ENCODE data around the gene DGCR8. TPM values are rescaled to one million over a fixed set of nuclear protein-coding genes. Genes with fewer than 3 reads are reported as not detected.

The DGCR8 gene
- total RNA-seq, 2 donors from 2014 or later, result 23.7 to 47.3 TPM

DNA sequence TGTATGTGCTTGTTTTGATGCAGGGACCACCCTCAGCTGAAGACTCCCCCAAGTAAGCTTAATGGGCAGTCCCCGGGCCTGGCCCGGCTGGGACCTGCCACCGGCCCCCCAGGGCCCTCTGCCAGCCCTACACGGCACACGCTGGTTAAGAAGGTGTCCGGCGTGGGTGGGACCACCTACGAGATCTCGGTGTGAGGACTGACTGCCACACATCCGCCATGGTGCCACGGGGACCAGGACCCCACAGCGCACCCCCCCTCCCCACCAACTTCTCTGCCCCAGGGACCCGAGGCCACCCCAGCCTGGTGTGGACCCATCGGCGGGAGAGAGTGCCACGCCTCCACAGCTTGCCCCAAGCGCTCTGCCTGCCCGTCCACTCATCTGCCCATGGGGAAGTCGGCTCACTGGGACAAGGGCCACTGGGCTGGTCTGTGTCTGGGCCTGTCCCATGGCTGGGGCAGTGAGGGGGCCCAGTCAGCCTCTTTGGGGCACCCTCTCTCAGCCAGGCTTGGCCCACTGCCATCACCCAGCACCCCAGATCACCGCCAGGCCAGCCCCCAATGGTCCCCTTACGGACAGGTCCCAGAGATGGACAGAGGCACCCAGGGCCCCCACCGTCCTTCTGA is 65.3 kb downstream of the DGCR8 start:
- H3K36me3 ChIP-seq, result no peaks in the 10 kb centered on the region
- TF ChIP-seq, protein P1, sequence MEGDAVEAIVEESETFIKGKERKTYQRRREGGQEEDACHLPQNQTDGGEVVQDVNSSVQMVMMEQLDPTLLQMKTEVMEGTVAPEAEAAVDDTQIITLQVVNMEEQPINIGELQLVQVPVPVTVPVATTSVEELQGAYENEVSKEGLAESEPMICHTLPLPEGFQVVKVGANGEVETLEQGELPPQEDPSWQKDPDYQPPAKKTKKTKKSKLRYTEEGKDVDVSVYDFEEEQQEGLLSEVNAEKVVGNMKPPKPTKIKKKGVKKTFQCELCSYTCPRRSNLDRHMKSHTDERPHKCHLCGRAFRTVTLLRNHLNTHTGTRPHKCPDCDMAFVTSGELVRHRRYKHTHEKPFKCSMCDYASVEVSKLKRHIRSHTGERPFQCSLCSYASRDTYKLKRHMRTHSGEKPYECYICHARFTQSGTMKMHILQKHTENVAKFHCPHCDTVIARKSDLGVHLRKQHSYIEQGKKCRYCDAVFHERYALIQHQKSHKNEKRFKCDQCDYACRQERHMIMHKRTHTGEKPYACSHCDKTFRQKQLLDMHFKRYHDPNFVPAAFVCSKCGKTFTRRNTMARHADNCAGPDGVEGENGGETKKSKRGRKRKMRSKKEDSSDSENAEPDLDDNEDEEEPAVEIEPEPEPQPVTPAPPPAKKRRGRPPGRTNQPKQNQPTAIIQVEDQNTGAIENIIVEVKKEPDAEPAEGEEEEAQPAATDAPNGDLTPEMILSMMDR (IDR thresholded peaks at IDR 0.05), result no peak
- ATAC-seq (ENCODE audit: insufficient number of reproducible peaks, low FRiP score, low read depth) (no peak), DNase-seq (ENCODE audit: low spot score) (no peak)
- H3K27ac ChIP-seq, result no peak overlapping the region
- H3K4me1 ChIP-seq (ENCODE audit: control insufficient read depth in 1 of 2, low read depth in 2 of 2), result peaks cover 0 to 4% of the 10 kb centered on the region in 2 donors
- no peaks in the 10 kb centered on the region for H3K9me3 ChIP-seq
- no peak overlapping the region for H3K4me3 ChIP-seq
- no peaks in the 10 kb centered on the region for H3K27me3 ChIP-seq (replicated peaks; ENCODE audit: insufficient read depth)

DNA sequence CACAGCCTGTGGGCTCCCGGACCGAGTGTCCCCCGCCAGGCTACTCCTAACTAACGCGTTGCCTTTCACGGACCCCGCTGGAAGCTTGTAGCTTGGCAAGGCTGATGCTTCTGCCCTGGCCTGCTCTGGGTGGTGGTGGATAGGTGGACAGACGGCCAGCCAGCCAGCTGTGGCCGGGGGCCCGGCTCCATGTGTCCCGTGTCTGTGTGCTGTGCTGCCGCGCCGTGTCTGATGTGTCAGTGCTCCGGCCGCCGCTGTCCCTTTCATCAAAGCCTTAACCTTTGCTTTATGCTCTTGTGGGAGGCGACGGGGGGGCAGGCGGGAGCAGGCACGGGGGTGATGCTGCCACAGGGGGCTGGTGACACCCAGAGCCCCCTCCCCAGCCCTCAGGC is 65.8 kb downstream of the DGCR8 start:
- TF ChIP-seq, protein P1 (IDR thresholded peaks at IDR 0.05), result no peak
- Histone ChIP-seq H3K4me3 (no peak overlapping the region), H3K36me3 (no peaks in the 10 kb centered on the region), H3K9me3 (no peaks in the 10 kb centered on the region), H3K27ac (no peak overlapping the region), H3K4me1 (ENCODE audit: control insufficient read depth in 1 of 2, low read depth in 2 of 2) (peaks cover 0 to 4% of the 10 kb centered on the region in 2 donors), H3K27me3 (replicated peaks; ENCODE audit: insufficient read depth) (no peaks in the 10 kb centered on the region)
- DNase-seq (ENCODE audit: low spot score) (no peak), ATAC-seq (ENCODE audit: insufficient number of reproducible peaks, low FRiP score, low read depth) (no peak)

DNA sequence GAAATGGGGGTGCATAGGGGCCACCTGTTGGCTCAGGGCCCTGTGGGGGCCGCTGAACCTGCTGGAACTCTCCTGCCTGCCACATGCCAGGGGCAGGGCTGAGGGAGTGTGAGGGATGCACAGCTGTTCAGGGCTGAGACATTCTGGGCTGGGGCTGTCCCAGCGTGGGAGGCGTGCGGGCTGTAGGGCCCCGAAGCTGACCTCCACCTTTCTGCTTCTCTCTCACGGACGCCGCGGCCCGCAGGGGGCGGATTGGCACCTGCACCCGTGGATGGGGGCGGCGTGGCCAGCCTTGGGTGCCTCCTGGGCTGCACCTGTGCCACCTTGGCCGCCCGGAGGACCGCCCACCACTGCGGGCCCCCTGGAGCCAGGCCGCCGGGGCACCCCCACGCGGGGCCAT is 66.7 kb downstream of the DGCR8 start:
- DNase-seq (ENCODE audit: low spot score) (no peak), ATAC-seq (ENCODE audit: insufficient number of reproducible peaks, low FRiP score, low read depth) (no peak)
- Histone ChIP-seq H3K27ac (no peak overlapping the region), H3K9me3 (no peaks in the 10 kb centered on the region), H3K4me3 (no peak overlapping the region), H3K36me3 (no peaks in the 10 kb centered on the region), H3K27me3 (replicated peaks; ENCODE audit: insufficient read depth) (no peaks in the 10 kb centered on the region), H3K4me1 (ENCODE audit: control insufficient read depth in 1 of 2, low read depth in 2 of 2) (no peaks in the 10 kb centered on the region)
- TF ChIP-seq, protein P1 (IDR thresholded peaks at IDR 0.05), result no peak

DNA sequence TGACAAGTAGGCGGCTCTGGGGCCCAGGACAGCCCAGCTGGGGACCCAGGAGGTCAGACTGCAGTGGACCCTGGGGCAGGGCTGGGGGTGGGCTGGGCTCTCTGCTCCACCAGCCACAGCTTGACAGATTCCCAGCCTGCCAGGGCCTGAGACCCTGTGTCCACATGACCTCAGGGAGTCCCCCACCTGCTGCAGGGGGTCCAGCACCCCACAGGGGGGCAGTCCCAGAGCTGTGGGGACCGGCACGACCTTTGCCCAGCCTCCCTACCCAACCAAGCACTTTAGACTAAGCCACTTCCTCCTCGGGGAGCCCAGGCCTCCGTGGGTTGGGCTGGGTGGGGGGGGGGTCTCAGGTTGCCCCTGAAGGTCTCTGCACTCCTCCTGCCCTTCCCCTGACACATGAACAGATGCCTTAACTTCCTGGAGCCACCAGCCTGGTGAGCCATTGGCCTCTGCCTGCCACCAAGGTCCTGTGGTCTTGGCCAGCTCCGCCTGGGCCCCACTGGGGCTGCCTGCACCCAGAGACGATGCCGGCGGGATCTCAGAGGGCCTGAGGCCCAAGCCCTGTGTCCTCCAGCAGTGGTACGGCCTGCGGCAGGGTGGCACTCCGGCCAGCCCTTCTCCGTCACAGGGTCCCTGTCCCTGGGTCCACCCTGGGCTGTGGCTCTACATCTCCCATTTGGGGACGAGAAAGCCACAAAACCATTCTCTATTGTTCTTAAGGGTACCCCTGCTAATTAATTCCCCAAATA is 67.4 kb downstream of the DGCR8 start:
- H3K27ac ChIP-seq, result no peak overlapping the region
- H3K27me3 ChIP-seq (replicated peaks; ENCODE audit: insufficient read depth), result no peaks in the 10 kb centered on the region
- H3K9me3 ChIP-seq, result no peaks in the 10 kb centered on the region
- no peaks in the 10 kb centered on the region for H3K36me3 ChIP-seq
- no peak overlapping the region for H3K4me3 ChIP-seq
- TF ChIP-seq, protein P1 (IDR thresholded peaks at IDR 0.05), result no peak
- ATAC-seq (ENCODE audit: insufficient number of reproducible peaks, low FRiP score, low read depth) (no peak), DNase-seq (ENCODE audit: low spot score) (no peak)
- no peaks in the 10 kb centered on the region for H3K4me1 ChIP-seq (ENCODE audit: control insufficient read depth in 1 of 2, low read depth in 2 of 2)

DNA sequence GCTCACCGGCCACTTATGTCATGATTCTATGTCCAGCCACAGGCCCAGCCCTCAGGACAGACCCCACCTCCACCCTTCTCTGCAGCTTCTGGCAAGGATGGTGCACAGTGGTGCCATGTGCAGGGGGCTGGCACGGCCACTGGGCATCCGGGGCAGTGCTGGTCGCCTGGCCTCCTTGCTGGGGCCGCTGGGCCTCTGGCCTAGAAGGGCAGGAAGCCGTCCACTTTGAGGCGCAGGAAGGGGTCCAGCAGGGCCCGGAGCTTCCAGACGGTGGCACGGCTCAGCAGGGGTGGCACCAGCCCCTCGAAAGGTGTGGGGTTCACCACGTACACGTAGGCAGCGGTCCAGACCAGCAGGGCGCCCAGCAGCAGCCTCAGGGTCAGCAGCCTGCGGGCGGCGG is 68.4 kb downstream of the DGCR8 start:
- no peaks in the 10 kb centered on the region for H3K4me1 ChIP-seq (ENCODE audit: control insufficient read depth in 1 of 2, low read depth in 2 of 2)
- no peak for DNase-seq (ENCODE audit: low spot score)
- H3K36me3 ChIP-seq, result no peaks in the 10 kb centered on the region
- no peaks in the 10 kb centered on the region for H3K9me3 ChIP-seq
- no peak for ATAC-seq (ENCODE audit: insufficient number of reproducible peaks, low FRiP score, low read depth)
- no peak overlapping the region for H3K27ac ChIP-seq
- TF ChIP-seq, protein P1 (IDR thresholded peaks at IDR 0.05), result no peak
- no peaks in the 10 kb centered on the region for H3K27me3 ChIP-seq (replicated peaks; ENCODE audit: insufficient read depth)
- no peak overlapping the region for H3K4me3 ChIP-seq

All from thoracic aorta (tissue), 2 donors.